Measurements from ENCODE around the gene GPR176. TPM values are rescaled to one million over a fixed set of nuclear protein-coding genes. Genes with fewer than 3 reads are reported as not detected.

The GPR176 gene
- total RNA-seq, 2 experiments from 2014 or later, result 0.57 TPM; not detected in 1

GRCh38 chr15:39936187-39936586 is 16.1 kb upstream of the GPR176 start:
- POLR2A ChIA-PET, result interaction anchor here (0.6 to 2.3 kb wide), 4 partner anchors 9 to 147 kb away, joined by 3 to 8 read pairs (median 4); no protein-coding TSS in a partner anchor
- Histone ChIP-seq H3K9me3 (ENCODE audit: low read length) (no peaks in the 10 kb centered on the region), H3K9me2 (ENCODE audit: insufficient read depth, low read length) (no peaks in the 10 kb centered on the region), H4K20me1 (ENCODE audit: insufficient read depth, low read length) (no peaks in the 10 kb centered on the region), H2AFZ (ENCODE audit: low read length) (no peak overlapping the region), H3K27ac (ENCODE audit: low read depth, low read length, poor library complexity, severe bottlenecking) (no peak overlapping the region), H3K36me3 (ENCODE audit: insufficient read depth, low read length) (no peaks in the 10 kb centered on the region), H3K4me3 (ENCODE audit: low read depth, low read length, poor library complexity, severe bottlenecking) (no peak overlapping the region), H3K4me2 (ENCODE audit: low read length) (no peak overlapping the region), H3K79me2 (ENCODE audit: insufficient read depth, low read depth, low read length) (no peaks in the 10 kb centered on the region), H3K4me1 (ENCODE audit: insufficient read depth, low read length, poor library complexity, severe bottlenecking) (peaks cover 17% of the 10 kb centered on the region)
- CTCF ChIA-PET (ENCODE audit: unreplicated experiment), result no interaction called here
- BruUV-seq (replicated peaks), result no TSS peak
- no peak for DNase-seq (ENCODE audit: low spot score)
- intact Hi-C loops (cut with micrococcal nuclease; ENCODE audit: unreplicated experiment), result no loop called here
- no peak for TF ChIP-seq CTCF (conservative IDR thresholded peaks at IDR 0.05; ENCODE audit: low read length)
- TF ChIP-seq EZH2phosphoT487 (IDR thresholded peaks at IDR 0.05; ENCODE audit: borderline replicate concordance, low read depth, low read length), result no peak

GRCh38 chr15:39935241-39935640 is 15.2 kb upstream of the GPR176 start:
- Histone ChIP-seq H3K4me2 (ENCODE audit: low read length) (peak overlapping the region; percentile 79; the same call in 1 of the 2 replicates), H3K4me1 (ENCODE audit: insufficient read depth, low read length, poor library complexity, severe bottlenecking) (peaks cover 17% of the 10 kb centered on the region), H2AFZ (ENCODE audit: low read length) (no peak overlapping the region), H3K9me3 (ENCODE audit: low read length) (no peaks in the 10 kb centered on the region), H3K4me3 (ENCODE audit: low read depth, low read length, poor library complexity, severe bottlenecking) (no peak overlapping the region), H3K27ac (ENCODE audit: low read depth, low read length, poor library complexity, severe bottlenecking) (no peak overlapping the region), H4K20me1 (ENCODE audit: insufficient read depth, low read length) (no peaks in the 10 kb centered on the region), H3K36me3 (ENCODE audit: insufficient read depth, low read length) (no peaks in the 10 kb centered on the region), H3K79me2 (ENCODE audit: insufficient read depth, low read depth, low read length) (no peaks in the 10 kb centered on the region), H3K9me2 (ENCODE audit: insufficient read depth, low read length) (no peaks in the 10 kb centered on the region)
- intact Hi-C loops (cut with micrococcal nuclease; ENCODE audit: unreplicated experiment), result no loop called here
- no TSS peak for BruUV-seq (replicated peaks)
- TF ChIP-seq EZH2phosphoT487 (IDR thresholded peaks at IDR 0.05; ENCODE audit: borderline replicate concordance, low read depth, low read length) (no peak), CTCF (conservative IDR thresholded peaks at IDR 0.05; ENCODE audit: low read length) (no peak)
- no peak for DNase-seq (ENCODE audit: low spot score)
- CTCF ChIA-PET (ENCODE audit: unreplicated experiment), result no interaction called here
- POLR2A ChIA-PET, result interaction anchor here (0.6 to 2.3 kb wide), 4 partner anchors 10 to 385 kb away, joined by 3 to 8 read pairs (median 4); no protein-coding TSS in a partner anchor

- Histone ChIP-seq H3K27ac (ENCODE audit: low read depth, low read length, poor library complexity, severe bottlenecking) (no peak overlapping the region), H3K4me1 (ENCODE audit: insufficient read depth, low read length, poor library complexity, severe bottlenecking) (peaks cover 13% of the 10 kb centered on the region), H3K4me2 (ENCODE audit: low read length) (peak overlapping the region; percentile 79), H3K36me3 (ENCODE audit: insufficient read depth, low read length) (no peaks in the 10 kb centered on the region), H2AFZ (ENCODE audit: low read length) (peak overlapping the region; percentile 89), H3K9me3 (ENCODE audit: low read length) (no peaks in the 10 kb centered on the region), H3K9me2 (ENCODE audit: insufficient read depth, low read length) (no peaks in the 10 kb centered on the region), H3K4me3 (ENCODE audit: low read depth, low read length, poor library complexity, severe bottlenecking) (peak overlapping the region; percentile 72), H4K20me1 (ENCODE audit: insufficient read depth, low read length) (no peaks in the 10 kb centered on the region), H3K79me2 (ENCODE audit: insufficient read depth, low read depth, low read length) (no peaks in the 10 kb centered on the region)
- DNase-seq (ENCODE audit: low spot score), result no peak
- BruUV-seq (replicated peaks), result TSS peak; percentile 66
- ChIA-PET POLR2A (interaction anchor here (0.7 to 2.3 kb wide), 3 partner anchors 11 to 386 kb away, joined by 3 to 8 read pairs (median 4); no protein-coding TSS in a partner anchor), CTCF (ENCODE audit: unreplicated experiment) (no interaction called here)
- TF ChIP-seq CTCF (conservative IDR thresholded peaks at IDR 0.05; ENCODE audit: low read length) (no peak), EZH2phosphoT487 (IDR thresholded peaks at IDR 0.05; ENCODE audit: borderline replicate concordance, low read depth, low read length) (no peak)
- intact Hi-C loops (cut with micrococcal nuclease; ENCODE audit: unreplicated experiment), result loop anchor here (5.0 kb wide), 1 partner anchor 152 kb away; the partner anchor contains the start of gene FSIP1
These were observed 14.5 kb upstream of the GPR176 start for GRCh38 chr15:39934397-39935071.

Measured in OCI-LY7 (cell line).